OCI-LY3 (cell line): Measurements from ENCODE around the gene MAFG.

Source experiments
- H2AFZ ChIP-seq: fragments of 200-600, 300-600 bp; shearing (Covaris generic); 2 replicates; pipeline ENCODE4 v1.6.0; 2014; ENCODE audit warnings: antibody characterized with exemption, low read depth, low read length
- H3K27ac ChIP-seq: fragments of 200-600, 300-600 bp; sonication (generic); 2 replicates; pipeline ENCODE4 v1.5.1; 2014; ENCODE audit warnings: mild to moderate bottlenecking, low read length, moderate library complexity, mixed read lengths
- H3K27me3 ChIP-seq: fragments of 200-600, 300-600 bp; sonication (generic); 2 replicates; pipeline ENCODE4 v1.6.1; 2014; ENCODE audit warnings: low read depth, low read length, mixed read lengths
- H3K36me3 ChIP-seq: fragments of 200-600, 300-600 bp; sonication (generic); replicated peaks from 2 replicates; pipeline ENCODE3; 2014; ENCODE audit warnings: low read depth, low read length, mixed read lengths
- H3K4me1 ChIP-seq: fragments of 300-600, 200-600 bp; sonication (generic); 2 replicates; pipeline ENCODE4 v1.6.1; 2014; ENCODE audit warnings: low read length, mixed read lengths
- H3K4me2 ChIP-seq: fragments of 200-600, 300-600 bp; sonication (generic); 2 replicates; pipeline ENCODE4 v1.6.1; 2014; ENCODE audit warnings: low read length, mixed read lengths
- H3K4me3 ChIP-seq: fragments of 300-600, 200-600 bp; sonication (generic); 2 replicates; pipeline ENCODE4 v1.5.1; 2014; ENCODE audit warnings: antibody characterized with exemption, mild to moderate bottlenecking, low read length, moderate library complexity
- H3K79me2 ChIP-seq: fragments of 300-600, 200-600 bp; shearing (Covaris generic); 2 replicates; pipeline ENCODE4 v1.6.1; 2014; ENCODE audit warnings: mild to moderate bottlenecking, low read length, mixed read lengths
- H3K9ac ChIP-seq: fragments of 300-600, 200-600 bp; shearing (Covaris generic); 2 replicates; pipeline ENCODE4 v1.6.0; 2014; ENCODE audit warnings: mild to moderate bottlenecking, low read length, moderate library complexity
- H3K9me3 ChIP-seq: fragments of 200-600, 300-600 bp; shearing (Covaris generic); 2 replicates; pipeline ENCODE4 v1.6.1; 2014; ENCODE audit warnings: low read length, mixed read lengths; ENCODE audit not compliant: insufficient read depth
- H4K20me1 ChIP-seq: fragments of 200-600, 300-600 bp; sonication (generic); 2 replicates; pipeline ENCODE4 v1.6.1; 2016; ENCODE audit warnings: low read length, mixed read lengths; ENCODE audit not compliant: insufficient read depth
- CTCF ChIP-seq: fragments of 200-600, 300-600 bp; sonication (generic); IDR thresholded peaks from 2 replicates; pipeline ENCODE4 v1.5.1; 2014; ENCODE audit warnings: antibody characterized with exemption, low read length, low read depth
- EZH2phosphoT487 ChIP-seq: fragments of 200-600 bp; shearing (Covaris generic); IDR thresholded peaks from 2 replicates; pipeline ENCODE4 v1.6.1; 2018; ENCODE audit warnings: antibody characterized with exemption, mixed run types, low read depth

MAFG gene

GRCh38 chr17:81900181-81900820, 27.2 kb downstream of the MAFG start:
- Histone ChIP-seq H3K4me1 (no peaks in the 10 kb centered on the region; the same call in 1 of the 2 replicates), H3K27me3 (no peaks in the 10 kb centered on the region), H3K9me3 (no peaks in the 10 kb centered on the region), H3K9ac (no peak overlapping the region), H2AFZ (no peak overlapping the region), H3K4me3 (no peak overlapping the region), H3K79me2 (no peaks in the 10 kb centered on the region), H4K20me1 (no peaks in the 10 kb centered on the region), H3K4me2 (no peak overlapping the region), H3K36me3 (peaks cover 23% of the 10 kb centered on the region), H3K27ac (no peak overlapping the region)
- no peak for TF ChIP-seq EZH2phosphoT487
- TF ChIP-seq CTCF: no peak

- H3K27ac ChIP-seq: no peak overlapping the region
- no peak overlapping the region for H3K9ac ChIP-seq
- H3K27me3 ChIP-seq: no peaks in the 10 kb centered on the region
- H3K9me3 ChIP-seq: no peaks in the 10 kb centered on the region
- no peak overlapping the region for H2AFZ ChIP-seq
- H4K20me1 ChIP-seq: no peaks in the 10 kb centered on the region
- H3K4me3 ChIP-seq: no peak overlapping the region
- H3K4me2 ChIP-seq: no peak overlapping the region
- no peaks in the 10 kb centered on the region for H3K79me2 ChIP-seq
- no peaks in the 10 kb centered on the region; the same call in 1 of the 2 replicates for H3K4me1 ChIP-seq
- TF ChIP-seq CTCF: no peak
- TF ChIP-seq EZH2phosphoT487: no peak
- H3K36me3 ChIP-seq: peaks cover 25% of the 10 kb centered on the region
These were observed 27.9 kb downstream of the MAFG start for GRCh38 chr17:81899514-81900166.

GRCh38 chr17:81898885-81899284, 28.6 kb downstream of the MAFG start:
- H3K36me3 ChIP-seq: peaks cover 28% of the 10 kb centered on the region
- H4K20me1 ChIP-seq: no peaks in the 10 kb centered on the region
- no peak for TF ChIP-seq EZH2phosphoT487
- no peak for TF ChIP-seq CTCF
- H2AFZ ChIP-seq: no peak overlapping the region
- no peaks in the 10 kb centered on the region for H3K27me3 ChIP-seq
- no peak overlapping the region for H3K4me3 ChIP-seq
- H3K4me1 ChIP-seq: no peaks in the 10 kb centered on the region; the same call in 1 of the 2 replicates
- H3K4me2 ChIP-seq: no peak overlapping the region
- no peaks in the 10 kb centered on the region for H3K9me3 ChIP-seq
- peaks cover 2% of the 10 kb centered on the region; the same call in 1 of the 2 replicates for H3K79me2 ChIP-seq
- no peak overlapping the region for H3K27ac ChIP-seq
- no peak overlapping the region for H3K9ac ChIP-seq

- H3K79me2 ChIP-seq: peaks cover 8% of the 10 kb centered on the region
- H3K36me3 ChIP-seq: peaks cover 28% of the 10 kb centered on the region
- TF ChIP-seq EZH2phosphoT487 (no peak), CTCF (no peak)
- H3K9me3 ChIP-seq: no peaks in the 10 kb centered on the region
- no peaks in the 10 kb centered on the region; the same call in 1 of the 2 replicates for H3K4me1 ChIP-seq
- H2AFZ ChIP-seq: no peak overlapping the region
- H3K9ac ChIP-seq: no peak overlapping the region
- no peak overlapping the region for H3K4me3 ChIP-seq
- H3K27me3 ChIP-seq: no peaks in the 10 kb centered on the region
- H3K27ac ChIP-seq: no peak overlapping the region
- no peaks in the 10 kb centered on the region for H4K20me1 ChIP-seq
- H3K4me2 ChIP-seq: no peak overlapping the region
These were observed 29.3 kb downstream of the MAFG start for GRCh38 chr17:81898029-81898866.
